Astrocyte (in vitro differentiated cells and primary cell): Measurements from ENCODE around the gene SIDT2.

Source experiments
- CTCF ChIP-seq: IDR thresholded peaks from 2 replicates; pipeline ENCODE4 v1.5.1; 2011; ENCODE audit warnings: low read depth, mild to moderate bottlenecking, inconsistent platforms, low read length, moderate library complexity; ENCODE audit not compliant: insufficient read depth
- EZH2 ChIP-seq: IDR thresholded peaks from 2 replicates; pipeline ENCODE4 v1.6.1; 2012; ENCODE audit warnings: mild to moderate bottlenecking, low read length, inconsistent platforms; ENCODE audit not compliant: insufficient read depth

- TF ChIP-seq CTCF, result no peak
- TF ChIP-seq EZH2, result no peak
Observed at GRCh38 chr11:117169736-117170135, 8.8 kb upstream of the SIDT2 start.
